Retinal pigment epithelial cell (primary cell): ENCODE results near the gene NKD2.

ENCODE experiments used
- DNase-seq: peaks from one replicate; pipeline ENCODE4 v3.0.0-alpha.2; 2010; ENCODE audit warnings: low read depth
- H3K4me3 ChIP-seq: 2 replicates; pipeline ENCODE4 v1.5.1; 2011; ENCODE audit warnings: mild to moderate bottlenecking, low read length, control low read depth, moderate library complexity
- TF ChIP-seq, protein P1 (sequence below): conservative IDR thresholded peaks from 2 replicates; pipeline ENCODE4 v1.5.1; 2011; ENCODE audit warnings: low read depth, low read length, control low read depth, inconsistent platforms

The NKD2 gene

DNA sequence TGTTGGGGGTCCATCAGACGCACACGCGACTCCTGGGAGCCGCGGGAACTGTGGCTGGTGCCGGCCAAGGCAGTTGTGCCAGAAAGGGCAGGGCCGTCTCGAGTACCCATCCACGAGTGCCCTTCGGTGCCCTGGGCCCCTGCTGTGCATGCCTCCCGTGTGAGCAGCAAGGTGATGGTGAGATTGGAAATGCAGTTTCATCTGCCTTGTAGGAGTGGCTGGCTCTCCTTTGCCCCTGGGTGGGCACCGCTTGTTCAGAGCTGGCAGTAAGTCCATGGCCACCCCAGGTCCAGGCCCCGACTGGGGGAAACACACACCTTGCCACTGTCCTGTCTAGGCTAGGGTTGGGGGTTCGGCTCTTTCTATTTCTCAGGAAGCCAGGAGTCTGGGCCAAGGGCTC is 5.7 kb downstream of the NKD2 start:
- DNase-seq: no peak
- no peak overlapping the region for H3K4me3 ChIP-seq
- TF ChIP-seq, protein P1, sequence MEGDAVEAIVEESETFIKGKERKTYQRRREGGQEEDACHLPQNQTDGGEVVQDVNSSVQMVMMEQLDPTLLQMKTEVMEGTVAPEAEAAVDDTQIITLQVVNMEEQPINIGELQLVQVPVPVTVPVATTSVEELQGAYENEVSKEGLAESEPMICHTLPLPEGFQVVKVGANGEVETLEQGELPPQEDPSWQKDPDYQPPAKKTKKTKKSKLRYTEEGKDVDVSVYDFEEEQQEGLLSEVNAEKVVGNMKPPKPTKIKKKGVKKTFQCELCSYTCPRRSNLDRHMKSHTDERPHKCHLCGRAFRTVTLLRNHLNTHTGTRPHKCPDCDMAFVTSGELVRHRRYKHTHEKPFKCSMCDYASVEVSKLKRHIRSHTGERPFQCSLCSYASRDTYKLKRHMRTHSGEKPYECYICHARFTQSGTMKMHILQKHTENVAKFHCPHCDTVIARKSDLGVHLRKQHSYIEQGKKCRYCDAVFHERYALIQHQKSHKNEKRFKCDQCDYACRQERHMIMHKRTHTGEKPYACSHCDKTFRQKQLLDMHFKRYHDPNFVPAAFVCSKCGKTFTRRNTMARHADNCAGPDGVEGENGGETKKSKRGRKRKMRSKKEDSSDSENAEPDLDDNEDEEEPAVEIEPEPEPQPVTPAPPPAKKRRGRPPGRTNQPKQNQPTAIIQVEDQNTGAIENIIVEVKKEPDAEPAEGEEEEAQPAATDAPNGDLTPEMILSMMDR: no peak

GRCh38 chr5:1014781-1015221 is 6.2 kb downstream of the NKD2 start:
- DNase-seq: no peak
- TF ChIP-seq, protein P1: no peak
- no peak overlapping the region for H3K4me3 ChIP-seq

- TF ChIP-seq, protein P1: no peak
- no peak for DNase-seq
- no peak overlapping the region for H3K4me3 ChIP-seq
Measured at GRCh38 chr5:1015507-1015906, 6.9 kb downstream of the NKD2 start.

GRCh38 chr5:1016036-1016435 is 7.4 kb downstream of the NKD2 start:
- no peak overlapping the region for H3K4me3 ChIP-seq
- TF ChIP-seq, protein P1: no peak
- no peak for DNase-seq

GRCh38 chr5:1016476-1016875 is 7.9 kb downstream of the NKD2 start:
- TF ChIP-seq, protein P1: no peak
- no peak overlapping the region for H3K4me3 ChIP-seq
- DNase-seq: no peak

DNA sequence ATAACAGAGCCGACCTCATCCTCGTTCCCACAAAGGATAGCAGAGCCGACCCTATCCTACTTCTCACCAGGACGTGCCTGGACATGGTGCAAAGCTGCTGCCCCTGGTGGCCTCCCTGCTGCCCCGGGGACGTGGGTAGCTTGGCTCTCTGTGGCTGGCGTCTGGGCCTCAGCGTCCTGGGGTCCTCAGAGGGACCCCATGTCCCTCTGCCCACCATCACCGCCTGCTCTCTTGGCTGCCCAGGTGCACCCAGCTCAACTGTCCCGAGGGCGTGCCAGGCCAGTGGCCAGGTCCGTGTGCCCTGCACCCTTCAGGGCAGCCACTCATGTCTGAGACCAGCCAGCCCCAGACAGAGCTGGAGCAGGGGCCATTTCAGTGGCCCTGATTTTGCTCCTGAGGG is 8.5 kb downstream of the NKD2 start:
- no peak overlapping the region for H3K4me3 ChIP-seq
- TF ChIP-seq, protein P1: no peak
- no peak for DNase-seq

DNA sequence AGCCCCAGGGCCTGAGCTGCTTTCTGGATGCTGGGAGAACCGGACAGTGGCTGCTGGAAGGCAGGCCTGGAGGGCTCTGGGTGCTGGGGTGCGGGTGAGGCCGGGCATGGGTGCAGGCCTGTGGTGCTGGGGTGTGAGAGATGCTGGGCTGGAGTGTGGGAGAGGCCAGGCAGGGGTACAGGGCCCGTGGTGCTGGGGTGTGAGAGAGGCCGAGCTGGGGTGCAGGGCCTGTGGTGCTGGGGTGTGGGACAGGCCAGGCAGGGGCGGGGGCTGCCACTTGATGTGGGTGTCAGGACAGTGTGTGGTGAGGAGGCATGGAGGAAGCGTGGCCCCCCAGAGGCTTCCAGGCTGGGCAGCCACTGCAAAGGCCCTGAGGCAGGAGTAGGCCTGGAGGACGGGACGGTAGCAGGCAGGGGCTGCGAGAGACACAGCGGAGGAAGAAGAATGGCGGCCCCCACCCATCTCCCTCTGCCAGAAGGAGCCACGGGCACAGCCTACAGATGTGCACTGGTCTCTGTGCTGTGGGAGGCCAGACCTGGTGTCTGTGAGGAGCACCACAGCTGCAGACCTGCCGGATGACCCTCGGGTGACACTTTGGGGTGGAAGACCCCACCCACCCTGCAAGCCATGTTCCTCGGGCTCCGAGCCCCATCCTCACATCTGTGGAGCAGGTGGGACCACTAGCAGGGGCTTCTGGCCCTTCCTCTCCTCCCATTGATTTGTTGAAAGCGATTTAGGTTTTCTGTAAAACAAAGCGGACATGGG is 9.3 kb downstream of the NKD2 start:
- TF ChIP-seq, protein P1: no peak
- no peak for DNase-seq
- no peak overlapping the region for H3K4me3 ChIP-seq
